Neuronal stem cell (in vitro differentiated cells): ENCODE data around the gene TP73.
A peak's percentile ranks its signal among the peaks of the same experiment; 100 is the strongest.

ENCODE experiments used
- DNase-seq: peaks from one replicate; pipeline ENCODE4 v3.0.0-alpha.2; 2013; ENCODE audit warnings: low spot score
- H2AFZ ChIP-seq: one replicate; pipeline ENCODE4 v1.6.1; 2013; ENCODE audit warnings: mild to moderate bottlenecking, low read length, inconsistent platforms
- H2AK5ac ChIP-seq: 2 replicates; pipeline ENCODE4 v1.6.1; 2013; ENCODE audit warnings: low read depth, mild to moderate bottlenecking, inconsistent platforms, low read length, moderate library complexity, mixed read lengths
- H2BK120ac ChIP-seq: 2 replicates; pipeline ENCODE4 v1.6.1; 2013; ENCODE audit warnings: low read depth, mild to moderate bottlenecking, inconsistent platforms, low read length, moderate library complexity, mixed read lengths
- H2BK12ac ChIP-seq: one replicate; pipeline ENCODE4 v1.6.1; 2013; ENCODE audit warnings: low read length, inconsistent platforms
- H2BK15ac ChIP-seq: 2 replicates; pipeline ENCODE4 v1.6.1; 2013; ENCODE audit warnings: mild to moderate bottlenecking, low read length, inconsistent platforms, mixed read lengths
- H2BK5ac ChIP-seq: one replicate; pipeline ENCODE4 v1.6.1; 2013; ENCODE audit warnings: inconsistent platforms, mild to moderate bottlenecking, low read length, moderate library complexity
- H3K14ac ChIP-seq: one replicate; pipeline ENCODE4 v1.6.1; 2013; ENCODE audit warnings: low read length, inconsistent platforms
- H3K18ac ChIP-seq: 2 replicates; pipeline ENCODE4 v1.6.1; 2013; ENCODE audit warnings: low read length, inconsistent platforms
- H3K23ac ChIP-seq: 2 replicates; pipeline ENCODE4 v1.6.1; 2013; ENCODE audit warnings: low read depth, mild to moderate bottlenecking, mixed read lengths, low read length, inconsistent platforms; ENCODE audit not compliant: poor library complexity
- H3K27ac ChIP-seq: replicated peaks from 3 replicates; pipeline ENCODE4 v1.5.1; 2013; ENCODE audit warnings: low read length, inconsistent platforms
- H3K27me3 ChIP-seq, 3 experiments: 2 replicates each; pipeline ENCODE4 v1.6.1; 2013; ENCODE audit warnings: low read length in 3 of 3, mild to moderate bottlenecking in 2 of 3, inconsistent platforms in 1 of 3, low read depth in 1 of 3, mixed read lengths in 1 of 3, moderate library complexity in 1 of 3; ENCODE audit not compliant: control insufficient read depth in 3 of 3, insufficient read depth in 3 of 3
- H3K36me3 ChIP-seq, 2 donors: replicated peaks in 1 of 2; 2 replicates each; pipeline ENCODE4 v1.6.1; 2013; ENCODE audit warnings: low read length in 2 of 2; ENCODE audit not compliant: control insufficient read depth in 2 of 2, insufficient read depth in 2 of 2
- H3K4ac ChIP-seq: 2 replicates; pipeline ENCODE4 v1.6.1; 2013; ENCODE audit warnings: inconsistent platforms, mild to moderate bottlenecking, low read length, moderate library complexity
- H3K4me1 ChIP-seq, 2 donors: 1 replicate in 1 of 2; 2 replicates in 1 of 2; pipeline ENCODE4 v1.6.1; 2013; ENCODE audit warnings: low read length in 2 of 2, low read depth in 1 of 2; ENCODE audit not compliant: control insufficient read depth in 2 of 2, insufficient read depth in 1 of 2
- H3K4me2 ChIP-seq: one replicate; pipeline ENCODE4 v1.6.1; 2013; ENCODE audit warnings: mild to moderate bottlenecking, low read length, inconsistent platforms; ENCODE audit not compliant: insufficient read depth, poor library complexity, severe bottlenecking
- H3K4me3 ChIP-seq, 2 donors: 2 replicates each; pipeline ENCODE4 v1.5.1; 2013; ENCODE audit warnings: low read length in 2 of 2, mild to moderate bottlenecking in 2 of 2, inconsistent platforms in 1 of 2, moderate library complexity in 1 of 2
- H3K79me1 ChIP-seq: one replicate; pipeline ENCODE4 v1.6.1; 2013; ENCODE audit warnings: low read depth, mild to moderate bottlenecking, inconsistent platforms, low read length, moderate library complexity
- H3K9ac ChIP-seq: one replicate; pipeline ENCODE4 v1.6.1; 2013; ENCODE audit warnings: mild to moderate bottlenecking, low read depth, low read length, inconsistent platforms; ENCODE audit not compliant: poor library complexity
- H3K9me3 ChIP-seq, 2 donors: replicated peaks in 1 of 2; 2 replicates each; pipeline versions ENCODE3 to v1.6.1; 2013; ENCODE audit warnings: low read length in 2 of 2, mild to moderate bottlenecking in 2 of 2, inconsistent platforms in 1 of 2, low read depth in 1 of 2, mixed read lengths in 1 of 2, moderate library complexity in 1 of 2; ENCODE audit not compliant: control insufficient read depth in 2 of 2, insufficient read depth in 1 of 2
- H4K8ac ChIP-seq: one replicate; pipeline ENCODE4 v1.6.1; 2013; ENCODE audit warnings: low read depth, mild to moderate bottlenecking, inconsistent platforms, low read length, moderate library complexity
- H4K91ac ChIP-seq: one replicate; pipeline ENCODE4 v1.6.1; 2013; ENCODE audit warnings: low read length, low read depth, mild to moderate bottlenecking, inconsistent platforms; ENCODE audit not compliant: poor library complexity
- WGBS, 2 donors: extraction: QIAGEN DNeasy Blood & Tissue Kit; methylation state at CpG; one replicate each; pipeline ENCODE4 v1.1.7; 2013; ENCODE audit warnings: missing lambda C conversion rate in 2 of 2, mixed read lengths in 1 of 2; ENCODE audit not compliant: insufficient read length in 2 of 2, insufficient replicate concordance in 1 of 2; ENCODE audit errors: extremely low coverage in 2 of 2; 5-methylcytosine and 5-hydroxymethylcytosine counted together

Gene TP73

GRCh38 chr1:3672971-3673361, 20.6 kb downstream of the TP73 start:
- no peak overlapping the region for H2BK15ac ChIP-seq
- no peak for DNase-seq

GRCh38 chr1:3673381-3674099, 21.2 kb downstream of the TP73 start:
- no peak overlapping the region for H2BK120ac ChIP-seq
- no peak overlapping the region for H2BK5ac ChIP-seq
- WGBS, 2 donors: no CpG with 5 or more reads among the region's 25 CpGs
- no peak overlapping the region for H4K91ac ChIP-seq
- no peak overlapping the region for H4K8ac ChIP-seq
- no peak overlapping the region for H2AFZ ChIP-seq
- no peak overlapping the region for H2BK15ac ChIP-seq
- H2BK12ac ChIP-seq: no peak overlapping the region
- peak overlapping the region; percentile 13 for H3K18ac ChIP-seq
- H3K27me3 ChIP-seq: peaks cover 0 to 87% (median under 1%) of the 10 kb centered on the region in 3 experiments
- H3K27ac ChIP-seq: no peak overlapping the region
- H3K9ac ChIP-seq: peak overlapping the region; percentile 21
- H3K4me1 ChIP-seq: peaks cover 4 to 13% of the 10 kb centered on the region in 2 donors
- H2AK5ac ChIP-seq: peak overlapping the region; percentile 93
- no peaks in the 10 kb centered on the region for H3K9me3 ChIP-seq
- peak overlapping the region; percentile 71 for H3K14ac ChIP-seq
- H3K23ac ChIP-seq: peak overlapping the region; percentile 89
- no peak for DNase-seq
- no peaks in the 10 kb centered on the region for H3K36me3 ChIP-seq
- peak overlapping the region; percentile 53 for H3K4ac ChIP-seq
- H3K4me2 ChIP-seq: no peak overlapping the region
- peaks cover 2% of the 10 kb centered on the region for H3K79me1 ChIP-seq
- no peak overlapping the region for H3K4me3 ChIP-seq

More at GRCh38 chr1:3672971-3673361, 20.6 kb downstream of the TP73 start:
- H3K9me3 ChIP-seq: no peaks in the 10 kb centered on the region
- peaks cover 0 to 85% (median 2%) of the 10 kb centered on the region in 3 experiments for H3K27me3 ChIP-seq
- H3K4me1 ChIP-seq: peaks cover 4 to 13% of the 10 kb centered on the region in 2 donors
- H4K8ac ChIP-seq: no peak overlapping the region
- H2AK5ac ChIP-seq: peak overlapping the region; percentile 15
- no peak overlapping the region for H2BK120ac ChIP-seq
- H2AFZ ChIP-seq: no peak overlapping the region
- H3K4me3 ChIP-seq: no peak overlapping the region
- H3K27ac ChIP-seq: no peak overlapping the region
- H3K79me1 ChIP-seq: peaks cover 2% of the 10 kb centered on the region
- peak overlapping the region; percentile 30 for H2BK12ac ChIP-seq
- no peak overlapping the region for H2BK5ac ChIP-seq
- no peak overlapping the region for H3K9ac ChIP-seq
- H3K36me3 ChIP-seq: no peaks in the 10 kb centered on the region
- H3K4me2 ChIP-seq: no peak overlapping the region
- peak overlapping the region; percentile 71 for H3K14ac ChIP-seq
- WGBS, 2 donors: no CpG with 5 or more reads among the region's 17 CpGs
- no peak overlapping the region for H3K4ac ChIP-seq
- H3K23ac ChIP-seq: no peak overlapping the region
- H4K91ac ChIP-seq: no peak overlapping the region
- H3K18ac ChIP-seq: peak overlapping the region; percentile 28

GRCh38 chr1:3674100-3675094, 22.1 kb downstream of the TP73 start:
- Histone ChIP-seq H2BK5ac (no peak overlapping the region), H3K18ac (peak overlapping the region; percentile 83), H3K23ac (peak overlapping the region; percentile 68), H4K91ac (no peak overlapping the region), H3K14ac (peak overlapping the region; percentile 71), H3K4me1 (peaks cover 4 to 7% of the 10 kb centered on the region in 2 donors), H2AFZ (no peak overlapping the region), H2AK5ac (peak overlapping the region; percentile 93), H4K8ac (no peak overlapping the region), H2BK15ac (peak overlapping the region; percentile 91), H3K4me3 (peak overlapping the region in 1 of 2 donors; percentile 43), H3K27me3 (peaks cover 0 to 87% (median 0%) of the 10 kb centered on the region in 3 experiments), H3K4me2 (peak overlapping the region; percentile 11), H3K4ac (peak overlapping the region; percentile 58), H3K9ac (no peak overlapping the region), H3K36me3 (no peaks in the 10 kb centered on the region), H2BK120ac (no peak overlapping the region), H3K79me1 (peaks cover 2% of the 10 kb centered on the region), H2BK12ac (peak overlapping the region; percentile 73), H3K27ac (no peak overlapping the region), H3K9me3 (no peaks in the 10 kb centered on the region)
- DNase-seq: no peak
- WGBS, 2 donors: no CpG with 5 or more reads among the region's 30 CpGs
